GM23338 (cell line): ENCODE data around the gene CERS3. TPM values are rescaled to one million over a fixed set of nuclear protein-coding genes. Genes with fewer than 3 reads are reported as not detected.

Source experiments
- ATAC-seq: fragments of 200-7000 bp; cut with Tn5 transposase; 3 replicates; pipeline ENCODE4 v1.9.1; 2020
- DNase-seq: peaks from one replicate; pipeline ENCODE4 v3.0.0-alpha.2; 2015; ENCODE audit warnings: low spot score
- H2AFZ ChIP-seq: fragments of 200-600 bp; sonication (generic); 2 replicates; pipeline ENCODE4 v1.8.0; 2016; ENCODE audit warnings: antibody characterized with exemption, mild to moderate bottlenecking, moderate library complexity
- H3F3A ChIP-seq: fragments of 200-600 bp; sonication (generic); replicated peaks from 2 replicates; pipeline ENCODE4 v1.8.0; 2017; ENCODE audit warnings: antibody characterized with exemption, mixed run types, low read depth
- H3K27ac ChIP-seq: fragments of 200-600 bp; sonication (generic); 2 replicates; pipeline ENCODE4 v1.6.1; 2016; ENCODE audit warnings: low read depth
- H3K27me3 ChIP-seq: fragments of 200-600 bp; sonication (generic); 2 replicates; pipeline ENCODE4 v1.8.0; 2016; ENCODE audit warnings: mild to moderate bottlenecking, mixed run types, moderate library complexity; ENCODE audit not compliant: insufficient read depth
- H3K36me3 ChIP-seq: fragments of 200-600 bp; sonication (generic); 2 replicates; pipeline ENCODE4 v1.8.0; 2016; ENCODE audit warnings: mild to moderate bottlenecking; ENCODE audit not compliant: insufficient read depth
- H3K4me1 ChIP-seq: fragments of 200-600 bp; sonication (generic); 2 replicates; pipeline ENCODE4 v1.8.0; 2016; ENCODE audit warnings: mild to moderate bottlenecking, moderate library complexity; ENCODE audit not compliant: insufficient read depth
- H3K4me2 ChIP-seq: fragments of 200-600 bp; sonication (generic); 2 replicates; pipeline ENCODE4 v1.7.1; 2017; ENCODE audit warnings: mixed run types
- H3K4me3 ChIP-seq: fragments of 200-600 bp; sonication (generic); 2 replicates; pipeline ENCODE4 v1.6.1; 2016; ENCODE audit warnings: mixed run types
- H3K79me2 ChIP-seq: fragments of 200-600 bp; sonication (generic); replicated peaks from 2 replicates; pipeline ENCODE4 v1.8.0; 2017; ENCODE audit warnings: mild to moderate bottlenecking; ENCODE audit not compliant: insufficient read depth
- H3K9me2 ChIP-seq: fragments of 200-600 bp; sonication (generic); 2 replicates; pipeline ENCODE4 v1.8.0; 2017; ENCODE audit not compliant: insufficient read depth
- H4K20me1 ChIP-seq: fragments of 200-600 bp; sonication (generic); replicated peaks from 2 replicates; pipeline ENCODE4 v1.8.0; 2017; ENCODE audit warnings: mild to moderate bottlenecking; ENCODE audit not compliant: insufficient read depth
- H3K27ac Mint-ChIP-seq: 2 replicates; pipeline ENCODE4 v1.8.0; 2020; ENCODE audit warnings: inconsistent platforms, mild to moderate bottlenecking, moderate library complexity, mixed read lengths
- H3K27me3 Mint-ChIP-seq: 3 replicates; pipeline ENCODE4 v1.8.0; 2022; ENCODE audit warnings: low read depth, mild to moderate bottlenecking, moderate library complexity, mixed read lengths, inconsistent platforms; ENCODE audit not compliant: insufficient read depth, poor library complexity
- H3K36me3 Mint-ChIP-seq: 3 replicates; pipeline ENCODE4 v1.8.0; 2021; ENCODE audit warnings: low read depth, mild to moderate bottlenecking, inconsistent platforms, moderate library complexity, mixed read lengths
- H3K4me1 Mint-ChIP-seq: 3 replicates; pipeline ENCODE4 v1.8.0; 2020; ENCODE audit warnings: mild to moderate bottlenecking, inconsistent platforms, mixed read lengths
- H3K4me3 Mint-ChIP-seq: 3 replicates; pipeline ENCODE4 v1.8.0; 2021; ENCODE audit warnings: moderate library complexity, mild to moderate bottlenecking, inconsistent platforms, mixed read lengths
- H3K9me3 Mint-ChIP-seq: 3 replicates; pipeline ENCODE4 v1.8.0; 2020; ENCODE audit warnings: moderate library complexity, mild to moderate bottlenecking, inconsistent platforms, mixed read lengths
- CREB1 ChIP-seq: fragments of 250-450 bp; sonication (Bioruptor Pico); IDR thresholded peaks from 2 replicates; pipeline ENCODE4 v1.5.0; 2020; ENCODE audit warnings: low read depth, mild to moderate bottlenecking, moderate library complexity
- ETS1 ChIP-seq: IDR thresholded peaks from 2 replicates; pipeline ENCODE4 v1.6.1; 2016; ENCODE audit warnings: antibody characterized with exemption
- EZH2 ChIP-seq: fragments of 200-600 bp; sonication (generic); IDR thresholded peaks from one replicate; pipeline ENCODE4 v1.8.0; 2017; ENCODE audit warnings: antibody characterized with exemption, mild to moderate bottlenecking, low read depth; ENCODE audit not compliant: unreplicated experiment
- EZH2phosphoT487 ChIP-seq: fragments of 200-600 bp; sonication (generic); IDR thresholded peaks from one replicate; pipeline ENCODE4 v1.8.1; 2018; ENCODE audit warnings: antibody characterized with exemption; ENCODE audit not compliant: unreplicated experiment
- JUNB ChIP-seq: IDR thresholded peaks from one replicate; pipeline ENCODE4 v1.6.1; 2016; ENCODE audit warnings: antibody characterized with exemption; ENCODE audit not compliant: unreplicated experiment
- NANOG ChIP-seq: IDR thresholded peaks from 2 replicates; pipeline ENCODE4 v1.6.1; 2016; ENCODE audit warnings: antibody characterized with exemption, borderline replicate concordance
- POLR2AphosphoS5 ChIP-seq: IDR thresholded peaks from 2 replicates; pipeline ENCODE4 v1.6.1; 2016; ENCODE audit warnings: antibody characterized with exemption, low read depth
- STAT1 ChIP-seq: IDR thresholded peaks from one replicate; pipeline ENCODE4 v1.6.1; 2016; ENCODE audit warnings: antibody characterized with exemption; ENCODE audit not compliant: unreplicated experiment
- ZNF114 ChIP-seq: fragments of 250-450 bp; sonication (Bioruptor Pico); IDR thresholded peaks from 2 replicates; pipeline ENCODE4 v1.5.0; 2020; ENCODE audit warnings: mild to moderate bottlenecking, moderate library complexity
- ZNF331 ChIP-seq: fragments of 250-450 bp; sonication (Bioruptor Pico); IDR thresholded peaks from 2 replicates; pipeline ENCODE4 v1.5.0; 2020; ENCODE audit warnings: low read depth, mild to moderate bottlenecking, moderate library complexity
- ZNF462 ChIP-seq: fragments of 250-450 bp; sonication (Bioruptor Pico); IDR thresholded peaks from 2 replicates; pipeline ENCODE4 v1.5.0; 2020; ENCODE audit warnings: mild to moderate bottlenecking, moderate library complexity
- polyA plus RNA-seq: library from polyadenylated mRNA; unstranded; fragments of >200 nt; fragmentation: Nextera tagmentation; extraction: Ambion mirVana; gene quantifications from 2 replicates; pipeline ENCODE4 v1.2.1, GENCODE V29; 2016
- total RNA-seq: library from RNA; depleted of rRNA; stranded (reverse); fragments of >200 nt; shearing (Covaris generic); gene quantifications from 2 replicates; pipeline ENCODE4 v1.2.3, GENCODE V29; 2014
- TF ChIP-seq, protein P1 (sequence below): IDR thresholded peaks from one replicate; pipeline ENCODE4 v1.6.1; 2018; ENCODE audit warnings: antibody characterized with exemption; ENCODE audit not compliant: unreplicated experiment
- TF ChIP-seq, protein P2 (sequence below), 2 experiments: fragments of 200-600 bp in 1 of 2; sonication (generic) in 1 of 2; conservative IDR thresholded peaks; 2 replicates each; pipeline versions ENCODE4 v1.5.1 to v1.6.1; 2016 to 2017; ENCODE audit warnings: antibody characterized with exemption in 2 of 2, low read depth in 2 of 2, mild to moderate bottlenecking in 2 of 2, moderate library complexity in 1 of 2

The CERS3 gene
- total and polyA plus RNA-seq, 2 experiments from 2014 or later: 1.8 to 2.2 TPM

- TF ChIP-seq ZNF462: no peak
Measured at GRCh38 chr15:100531823-100532327, 3.1 kb upstream of the CERS3 start (continued).

DNA sequence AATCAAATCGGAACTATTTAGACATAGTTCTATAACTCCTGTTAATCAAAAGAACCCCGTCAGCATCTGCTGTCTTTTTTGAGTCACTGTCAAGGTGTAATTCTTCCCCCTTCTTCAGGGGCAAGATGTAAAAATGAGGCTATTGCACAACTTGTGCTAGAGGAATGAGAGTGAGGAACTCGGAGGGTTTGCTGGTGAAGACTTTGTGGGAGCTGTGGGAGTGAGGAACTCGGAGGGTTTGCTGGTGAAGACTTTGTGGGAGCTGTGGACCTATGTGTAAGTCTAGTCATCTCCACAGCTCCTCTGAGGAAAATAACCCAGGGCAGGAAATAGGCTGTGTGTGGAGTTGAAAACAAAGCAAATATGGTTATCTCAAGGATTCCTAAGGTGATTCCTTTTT, 2.5 kb upstream of the CERS3 start:
- Mint-ChIP-seq H3K4me3 (no peak overlapping the region), H3K36me3 (no peaks in the 10 kb centered on the region), H3K4me1 (no peaks in the 10 kb centered on the region), H3K9me3 (no peaks in the 10 kb centered on the region), H3K27me3 (peaks cover 2% of the 10 kb centered on the region), H3K27ac (no peak overlapping the region)
- H3K4me3 ChIP-seq: no peak overlapping the region
- no peaks in the 10 kb centered on the region for H3K36me3 ChIP-seq
- no peaks in the 10 kb centered on the region for H3F3A ChIP-seq
- no peaks in the 10 kb centered on the region for H3K27me3 ChIP-seq
- ATAC-seq (no peak), DNase-seq (no peak)
- H3K4me1 ChIP-seq: peaks cover 2% of the 10 kb centered on the region; the same call in 1 of the 2 replicates
- H3K9me2 ChIP-seq: no peaks in the 10 kb centered on the region
- no peak overlapping the region for H3K4me2 ChIP-seq
- 0 out of 2 replicates have a peak overlapping the region, but pooled peaks have one; percentile 14 for H2AFZ ChIP-seq
- H4K20me1 ChIP-seq: no peaks in the 10 kb centered on the region
- no peak overlapping the region for H3K27ac ChIP-seq
- no peaks in the 10 kb centered on the region for H3K79me2 ChIP-seq
- TF ChIP-seq NANOG (no peak), ZNF331 (no peak), CREB1 (CRISPR knock-in tag) (no peak), EZH2 (no peak), STAT1 (no peak), JUNB (no peak), POLR2AphosphoS5 (no peak), ETS1 (no peak), ZNF114 (no peak), EZH2phosphoT487 (no peak)
- TF ChIP-seq, protein P1, sequence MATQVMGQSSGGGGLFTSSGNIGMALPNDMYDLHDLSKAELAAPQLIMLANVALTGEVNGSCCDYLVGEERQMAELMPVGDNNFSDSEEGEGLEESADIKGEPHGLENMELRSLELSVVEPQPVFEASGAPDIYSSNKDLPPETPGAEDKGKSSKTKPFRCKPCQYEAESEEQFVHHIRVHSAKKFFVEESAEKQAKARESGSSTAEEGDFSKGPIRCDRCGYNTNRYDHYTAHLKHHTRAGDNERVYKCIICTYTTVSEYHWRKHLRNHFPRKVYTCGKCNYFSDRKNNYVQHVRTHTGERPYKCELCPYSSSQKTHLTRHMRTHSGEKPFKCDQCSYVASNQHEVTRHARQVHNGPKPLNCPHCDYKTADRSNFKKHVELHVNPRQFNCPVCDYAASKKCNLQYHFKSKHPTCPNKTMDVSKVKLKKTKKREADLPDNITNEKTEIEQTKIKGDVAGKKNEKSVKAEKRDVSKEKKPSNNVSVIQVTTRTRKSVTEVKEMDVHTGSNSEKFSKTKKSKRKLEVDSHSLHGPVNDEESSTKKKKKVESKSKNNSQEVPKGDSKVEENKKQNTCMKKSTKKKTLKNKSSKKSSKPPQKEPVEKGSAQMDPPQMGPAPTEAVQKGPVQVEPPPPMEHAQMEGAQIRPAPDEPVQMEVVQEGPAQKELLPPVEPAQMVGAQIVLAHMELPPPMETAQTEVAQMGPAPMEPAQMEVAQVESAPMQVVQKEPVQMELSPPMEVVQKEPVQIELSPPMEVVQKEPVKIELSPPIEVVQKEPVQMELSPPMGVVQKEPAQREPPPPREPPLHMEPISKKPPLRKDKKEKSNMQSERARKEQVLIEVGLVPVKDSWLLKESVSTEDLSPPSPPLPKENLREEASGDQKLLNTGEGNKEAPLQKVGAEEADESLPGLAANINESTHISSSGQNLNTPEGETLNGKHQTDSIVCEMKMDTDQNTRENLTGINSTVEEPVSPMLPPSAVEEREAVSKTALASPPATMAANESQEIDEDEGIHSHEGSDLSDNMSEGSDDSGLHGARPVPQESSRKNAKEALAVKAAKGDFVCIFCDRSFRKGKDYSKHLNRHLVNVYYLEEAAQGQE: no peak
- TF ChIP-seq, protein P2, sequence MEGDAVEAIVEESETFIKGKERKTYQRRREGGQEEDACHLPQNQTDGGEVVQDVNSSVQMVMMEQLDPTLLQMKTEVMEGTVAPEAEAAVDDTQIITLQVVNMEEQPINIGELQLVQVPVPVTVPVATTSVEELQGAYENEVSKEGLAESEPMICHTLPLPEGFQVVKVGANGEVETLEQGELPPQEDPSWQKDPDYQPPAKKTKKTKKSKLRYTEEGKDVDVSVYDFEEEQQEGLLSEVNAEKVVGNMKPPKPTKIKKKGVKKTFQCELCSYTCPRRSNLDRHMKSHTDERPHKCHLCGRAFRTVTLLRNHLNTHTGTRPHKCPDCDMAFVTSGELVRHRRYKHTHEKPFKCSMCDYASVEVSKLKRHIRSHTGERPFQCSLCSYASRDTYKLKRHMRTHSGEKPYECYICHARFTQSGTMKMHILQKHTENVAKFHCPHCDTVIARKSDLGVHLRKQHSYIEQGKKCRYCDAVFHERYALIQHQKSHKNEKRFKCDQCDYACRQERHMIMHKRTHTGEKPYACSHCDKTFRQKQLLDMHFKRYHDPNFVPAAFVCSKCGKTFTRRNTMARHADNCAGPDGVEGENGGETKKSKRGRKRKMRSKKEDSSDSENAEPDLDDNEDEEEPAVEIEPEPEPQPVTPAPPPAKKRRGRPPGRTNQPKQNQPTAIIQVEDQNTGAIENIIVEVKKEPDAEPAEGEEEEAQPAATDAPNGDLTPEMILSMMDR (conservative IDR thresholded peaks at IDR 0.05; ENCODE audit: low read depth in 2 of 2): no peak
